Fibroblast of upper back skin (primary cell): ENCODE measurements around the gene CD226.

Experiments used
- DNase-seq: peaks from one replicate; pipeline ENCODE4 v3.0.0-alpha.2; 2013

CD226 gene

GRCh38 chr18:69804776-69805501 lies 142.7 kb downstream of the CD226 start:
- no peak for DNase-seq
